GM10847 (cell line): ENCODE data around the gene CACNA2D1.

Experiments used
- POLR2A ChIP-seq: IDR thresholded peaks from 2 replicates; pipeline ENCODE4 v1.6.1; 2011; ENCODE audit not compliant: insufficient read length; ENCODE audit errors: extremely low read depth

Gene CACNA2D1

GRCh38 chr7:82250598-82250997 lies 193.0 kb downstream of the CACNA2D1 start:
- no peak for TF ChIP-seq POLR2A

- no peak for TF ChIP-seq POLR2A
Measured at GRCh38 chr7:82249979-82250378, 193.6 kb downstream of the CACNA2D1 start.

- no peak for TF ChIP-seq POLR2A
Measured at GRCh38 chr7:82247814-82248433, 195.7 kb downstream of the CACNA2D1 start.

GRCh38 chr7:82244947-82245517 lies 198.5 kb downstream of the CACNA2D1 start:
- TF ChIP-seq POLR2A: no peak

GRCh38 chr7:82241356-82241755 lies 202.2 kb downstream of the CACNA2D1 start:
- TF ChIP-seq POLR2A: no peak

GRCh38 chr7:82235713-82236112 lies 207.9 kb downstream of the CACNA2D1 start:
- TF ChIP-seq POLR2A: no peak

- TF ChIP-seq POLR2A: no peak
Measured at GRCh38 chr7:82234457-82235049, 209.0 kb downstream of the CACNA2D1 start.

- no peak for TF ChIP-seq POLR2A
Measured at GRCh38 chr7:82230811-82231581, 212.6 kb downstream of the CACNA2D1 start.

GRCh38 chr7:82229164-82229563 lies 214.4 kb downstream of the CACNA2D1 start:
- no peak for TF ChIP-seq POLR2A

GRCh38 chr7:82226191-82226590 lies 217.4 kb downstream of the CACNA2D1 start:
- TF ChIP-seq POLR2A: no peak

GRCh38 chr7:82224529-82224928 lies 219.0 kb downstream of the CACNA2D1 start:
- TF ChIP-seq POLR2A: no peak

- TF ChIP-seq POLR2A: no peak
Measured at GRCh38 chr7:82223580-82223979, 220.0 kb downstream of the CACNA2D1 start.

- no peak for TF ChIP-seq POLR2A
Measured at GRCh38 chr7:82221152-82221674, 222.4 kb downstream of the CACNA2D1 start.

- no peak for TF ChIP-seq POLR2A
Measured at GRCh38 chr7:82212466-82212865, 231.1 kb downstream of the CACNA2D1 start.

GRCh38 chr7:82211333-82211732 lies 232.2 kb downstream of the CACNA2D1 start:
- no peak for TF ChIP-seq POLR2A
